ENCODE measurements around the gene KLC3. TPM values are rescaled to one million over a fixed set of nuclear protein-coding genes. Genes with fewer than 3 reads are reported as not detected.

Gene KLC3
- total RNA-seq, 1 experiment from 2014 or later, result 23.4 TPM

GRCh38 chr19:45321848-45322247 lies 18.7 kb upstream of the KLC3 start:
- Histone ChIP-seq H3K4me1 (ENCODE audit: insufficient read depth, low read length) (no peaks in the 10 kb centered on the region), H3K36me3 (ENCODE audit: low read depth, low read length) (no peaks in the 10 kb centered on the region), H3K79me2 (ENCODE audit: low read length) (no peaks in the 10 kb centered on the region), H3K9me2 (replicated peaks; ENCODE audit: low read length) (no peaks in the 10 kb centered on the region), H3F3A (ENCODE audit: low read length, unreplicated experiment) (no peaks in the 10 kb centered on the region), H3K9ac (ENCODE audit: low read length) (no peak overlapping the region), H3K4me3 (ENCODE audit: low read length) (no peak overlapping the region), H3K27me3 (ENCODE audit: low read length) (no peaks in the 10 kb centered on the region), H3K9me3 (ENCODE audit: low read length) (no peaks in the 10 kb centered on the region), H2AFZ (ENCODE audit: low read length) (no peak overlapping the region), H3K27ac (ENCODE audit: low read length) (no peak overlapping the region), H4K20me1 (ENCODE audit: low read length) (no peaks in the 10 kb centered on the region), H3K4me2 (ENCODE audit: low read length) (no peak overlapping the region)
- no TSS peak for BruUV-seq (replicated peaks)
- TF ChIP-seq EZH2 (IDR thresholded peaks at IDR 0.05; ENCODE audit: low read length, unreplicated experiment), result no peak
- TF ChIP-seq EZH2phosphoT487 (IDR thresholded peaks at IDR 0.05; ENCODE audit: borderline replicate concordance, low read length), result no peak
- TF ChIP-seq CTCF (conservative IDR thresholded peaks at IDR 0.05; ENCODE audit: low read depth, low read length), result no peak
- ATAC-seq (no peak), DNase-seq (no peak)
- ChIA-PET CTCF (no interaction called here), POLR2A (ENCODE audit: unreplicated experiment) (no interaction called here)
- intact Hi-C loops (cut with micrococcal nuclease), result no loop called here

- H3K9me2 ChIP-seq (replicated peaks; ENCODE audit: low read length), result no peaks in the 10 kb centered on the region
- TF ChIP-seq EZH2 (IDR thresholded peaks at IDR 0.05; ENCODE audit: low read length, unreplicated experiment), result no peak
- TF ChIP-seq EZH2phosphoT487 (IDR thresholded peaks at IDR 0.05; ENCODE audit: borderline replicate concordance, low read length), result no peak
- no peak for TF ChIP-seq CTCF (conservative IDR thresholded peaks at IDR 0.05; ENCODE audit: low read depth, low read length)
- intact Hi-C loops (cut with micrococcal nuclease), result no loop called here
- no peaks in the 10 kb centered on the region for H3K36me3 ChIP-seq (ENCODE audit: low read depth, low read length)
- H3K27ac ChIP-seq (ENCODE audit: low read length), result no peak overlapping the region
- DNase-seq (no peak), ATAC-seq (no peak)
- no peaks in the 10 kb centered on the region for H3F3A ChIP-seq (ENCODE audit: low read length, unreplicated experiment)
- no peak overlapping the region for H2AFZ ChIP-seq (ENCODE audit: low read length)
- BruUV-seq (replicated peaks), result no TSS peak
- CTCF ChIA-PET, result no interaction called here
- H3K4me3 ChIP-seq (ENCODE audit: low read length), result no peak overlapping the region
- no peak overlapping the region for H3K9ac ChIP-seq (ENCODE audit: low read length)
- H3K79me2 ChIP-seq (ENCODE audit: low read length), result no peaks in the 10 kb centered on the region
- H3K9me3 ChIP-seq (ENCODE audit: low read length), result no peaks in the 10 kb centered on the region
- POLR2A ChIA-PET (ENCODE audit: unreplicated experiment), result no interaction called here
- H4K20me1 ChIP-seq (ENCODE audit: low read length), result no peaks in the 10 kb centered on the region
- H3K4me2 ChIP-seq (ENCODE audit: low read length), result no peak overlapping the region
- H3K27me3 ChIP-seq (ENCODE audit: low read length), result no peaks in the 10 kb centered on the region
- H3K4me1 ChIP-seq (ENCODE audit: insufficient read depth, low read length), result no peaks in the 10 kb centered on the region
Measured at GRCh38 chr19:45322311-45322710, 18.2 kb upstream of the KLC3 start.

GRCh38 chr19:45322744-45323281 lies 17.7 kb upstream of the KLC3 start, which contains the start of gene CKM:
Gene CKM (minus strand): TSS chr19:45322875. CDS start chr19:45319713, 3,162 bp downstream.
- CTCF ChIA-PET, result no interaction called here
- H3K27ac ChIP-seq (ENCODE audit: low read length), result no peak within 1 kb of the TSS
- H3K4me3 ChIP-seq (ENCODE audit: low read length), result no peak within 1 kb of the TSS
- POLR2A ChIA-PET (ENCODE audit: unreplicated experiment), result no interaction called here
- no peaks in the 10 kb centered on the region for H3F3A ChIP-seq (ENCODE audit: low read length, unreplicated experiment)
- no peaks in the 10 kb centered on the region for H3K36me3 ChIP-seq (ENCODE audit: low read depth, low read length)
- H3K9me3 ChIP-seq (ENCODE audit: low read length), result no peaks in the 10 kb centered on the region
- no peaks in the 10 kb centered on the region for H3K79me2 ChIP-seq (ENCODE audit: low read length)
- no peaks in the 10 kb centered on the region for H3K27me3 ChIP-seq (ENCODE audit: low read length)
- H4K20me1 ChIP-seq (ENCODE audit: low read length), result no peaks in the 10 kb centered on the region
- no peak within 1 kb of the TSS for H3K4me2 ChIP-seq (ENCODE audit: low read length)
- H3K9me2 ChIP-seq (replicated peaks; ENCODE audit: low read length), result no peaks in the 10 kb centered on the region
- no TSS peak for BruUV-seq (replicated peaks)
- no peak within 1 kb of the TSS for H2AFZ ChIP-seq (ENCODE audit: low read length)
- intact Hi-C loops (cut with micrococcal nuclease), result no loop called here
- TF ChIP-seq CTCF (conservative IDR thresholded peaks at IDR 0.05; ENCODE audit: low read depth, low read length) (no peak), EZH2phosphoT487 (IDR thresholded peaks at IDR 0.05; ENCODE audit: borderline replicate concordance, low read length) (no peak), EZH2 (IDR thresholded peaks at IDR 0.05; ENCODE audit: low read length, unreplicated experiment) (no peak)
- ATAC-seq (no peak), DNase-seq (no peak)
- H3K9ac ChIP-seq (ENCODE audit: low read length), result no peak within 1 kb of the TSS
- H3K4me1 ChIP-seq (ENCODE audit: insufficient read depth, low read length), result no peaks in the 10 kb centered on the region
